Upper lobe of left lung (tissue), 4 donors: ENCODE measurements around the gene CTNNBIP1.

Experiments used
- EP300 ChIP-seq, 4 donors: sonication (generic); formaldehyde crosslinking; IDR thresholded peaks; one replicate each; pipeline ENCODE4 v1.5.1; 2017; ENCODE audit warnings: antibody characterized with exemption in 4 of 4, control low read depth in 2 of 4
- TF ChIP-seq, protein P1 (sequence below), 6 experiments: fragments of 450-650 bp in 4 of 6; fragments of 200-600 bp in 2 of 6; sonication (generic) in 2 of 6; IDR thresholded peaks; one replicate each; pipeline ENCODE4 v1.5.1; 2016 to 2019; ENCODE audit warnings: antibody characterized with exemption in 6 of 6

DNA sequence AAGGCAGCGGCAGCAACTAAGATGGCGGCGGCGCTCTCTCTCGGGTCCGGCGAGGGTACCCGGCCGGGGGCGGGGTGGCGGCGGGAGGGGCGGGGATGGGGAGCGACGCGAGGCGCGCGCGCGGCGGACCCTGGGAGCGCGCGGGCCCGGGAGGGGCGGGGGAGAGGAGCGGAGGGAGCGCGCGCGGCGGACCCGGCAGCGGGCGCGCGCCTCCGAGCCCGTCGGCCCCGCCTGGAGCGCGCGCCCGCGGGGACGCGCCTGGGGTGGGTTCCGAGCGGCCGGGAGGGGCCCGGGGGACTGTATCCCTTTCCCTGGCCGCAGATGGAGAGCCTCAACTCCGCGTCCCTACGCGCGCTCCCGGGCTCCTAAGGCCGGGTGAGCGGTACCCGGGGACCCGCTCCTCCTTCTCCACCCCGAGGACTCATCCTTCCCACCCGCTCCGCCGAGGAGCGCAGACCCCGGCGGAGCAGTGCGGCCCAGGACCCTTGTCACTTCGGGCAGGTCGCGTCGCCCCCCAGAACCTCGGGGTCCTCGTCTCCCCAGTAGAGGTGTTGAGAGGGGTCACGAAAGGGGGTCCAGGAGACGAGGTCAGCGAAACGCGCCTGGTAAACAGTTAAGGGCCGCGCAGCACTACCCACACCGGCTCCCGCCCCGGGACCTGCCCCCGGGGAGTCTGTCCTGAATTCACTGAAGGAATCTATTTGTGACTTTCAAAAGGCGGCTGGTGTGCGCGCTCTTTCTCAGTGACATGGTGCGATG, 85.9 kb downstream of the CTNNBIP1 start, which contains the start of gene CLSTN1:
- TF ChIP-seq, protein P1, sequence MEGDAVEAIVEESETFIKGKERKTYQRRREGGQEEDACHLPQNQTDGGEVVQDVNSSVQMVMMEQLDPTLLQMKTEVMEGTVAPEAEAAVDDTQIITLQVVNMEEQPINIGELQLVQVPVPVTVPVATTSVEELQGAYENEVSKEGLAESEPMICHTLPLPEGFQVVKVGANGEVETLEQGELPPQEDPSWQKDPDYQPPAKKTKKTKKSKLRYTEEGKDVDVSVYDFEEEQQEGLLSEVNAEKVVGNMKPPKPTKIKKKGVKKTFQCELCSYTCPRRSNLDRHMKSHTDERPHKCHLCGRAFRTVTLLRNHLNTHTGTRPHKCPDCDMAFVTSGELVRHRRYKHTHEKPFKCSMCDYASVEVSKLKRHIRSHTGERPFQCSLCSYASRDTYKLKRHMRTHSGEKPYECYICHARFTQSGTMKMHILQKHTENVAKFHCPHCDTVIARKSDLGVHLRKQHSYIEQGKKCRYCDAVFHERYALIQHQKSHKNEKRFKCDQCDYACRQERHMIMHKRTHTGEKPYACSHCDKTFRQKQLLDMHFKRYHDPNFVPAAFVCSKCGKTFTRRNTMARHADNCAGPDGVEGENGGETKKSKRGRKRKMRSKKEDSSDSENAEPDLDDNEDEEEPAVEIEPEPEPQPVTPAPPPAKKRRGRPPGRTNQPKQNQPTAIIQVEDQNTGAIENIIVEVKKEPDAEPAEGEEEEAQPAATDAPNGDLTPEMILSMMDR (IDR thresholded peaks at IDR 0.05), result no peak
- TF ChIP-seq EP300 (IDR thresholded peaks at IDR 0.05), result no peak
